A549 treated with Hydrocortisone at 1 μM for 4 hours (cell line): ENCODE results near the gene PCIF1. TPM values are rescaled to one million over a fixed set of nuclear protein-coding genes. Genes with fewer than 3 reads are reported as not detected.

Experiments used
- total RNA-seq: library from RNA; stranded (reverse); fragments of 200-300 nt; extraction: Qiagen RNA extraction; gene quantifications from 5 replicates; pipeline ENCODE4 v1.2.3, GENCODE V29; 2022

The PCIF1 gene
- 29.3 to 37.0 TPM (median 33.4 TPM) in 5 replicates for total RNA-seq

DNA sequence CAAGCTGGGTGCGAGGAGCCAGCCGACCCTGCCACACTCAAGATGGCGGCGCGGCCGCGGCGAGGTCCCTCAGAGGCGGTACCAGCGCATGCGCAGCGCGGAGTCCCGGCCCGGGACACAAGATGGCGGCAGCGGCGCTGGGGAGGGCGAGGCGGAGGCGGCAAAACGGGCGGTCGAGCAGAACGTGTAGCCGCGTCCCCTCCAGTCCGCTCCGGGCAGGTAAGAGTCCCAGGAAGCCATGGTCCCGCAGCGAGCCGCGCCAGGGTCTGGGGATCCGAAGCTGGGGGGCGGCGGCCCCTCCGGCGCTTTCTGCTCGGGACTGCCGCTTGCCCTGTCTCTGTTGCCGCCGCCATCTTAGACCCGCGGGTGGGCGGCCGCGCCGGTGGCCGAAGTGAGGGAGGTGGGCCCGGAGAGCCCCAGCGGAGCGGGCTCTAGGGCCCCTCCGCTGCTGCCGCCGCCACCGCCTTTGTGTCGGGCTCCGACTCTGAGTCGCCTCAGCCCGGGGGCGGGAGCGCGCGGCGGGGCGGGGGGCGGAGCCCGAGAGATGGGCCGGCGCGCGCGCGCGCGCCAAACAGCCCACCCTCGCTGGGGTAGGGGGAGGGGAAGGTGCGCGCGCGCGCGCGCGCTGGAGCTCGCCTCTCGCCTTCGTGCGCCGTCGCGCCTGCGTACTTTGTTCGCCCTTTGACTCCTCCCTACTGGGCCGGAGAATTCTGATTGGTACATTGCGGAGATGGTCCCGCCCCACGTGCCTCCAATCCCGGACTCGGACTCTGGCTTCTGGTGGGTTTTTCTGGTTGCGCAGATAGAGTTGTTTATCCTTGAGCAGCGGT lies at the start of gene PCIF1:
TSS of gene PCIF1 (plus strand) at position 98 of the 830 bp plus-strand sequence. CDS start 4,317 bp downstream, outside the sequence.

DNA sequence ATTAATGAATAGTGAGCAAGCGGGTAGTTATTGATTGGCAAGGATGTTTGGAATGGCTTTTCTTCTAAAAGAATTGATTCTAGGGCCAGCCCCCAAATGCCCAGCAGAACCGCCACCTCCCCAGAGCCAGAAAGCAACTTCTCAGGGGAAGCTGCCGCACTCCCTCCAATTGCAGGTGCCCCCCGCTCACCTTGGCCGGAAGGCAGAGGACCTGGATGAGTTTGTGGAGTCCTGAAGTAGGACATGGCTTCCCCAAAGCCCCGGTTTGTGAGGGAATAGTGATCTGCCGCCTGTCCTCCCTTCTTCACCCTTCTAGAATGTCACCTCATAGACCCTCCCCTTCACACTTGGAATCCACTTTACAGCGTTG lies 47.2 kb upstream of the PCIF1 start, which contains the start of gene SPATA25:
TSS of gene SPATA25 (minus strand) at position 277 of the 370 bp plus-strand sequence. CDS start at position 245, 32 bp downstream.

DNA sequence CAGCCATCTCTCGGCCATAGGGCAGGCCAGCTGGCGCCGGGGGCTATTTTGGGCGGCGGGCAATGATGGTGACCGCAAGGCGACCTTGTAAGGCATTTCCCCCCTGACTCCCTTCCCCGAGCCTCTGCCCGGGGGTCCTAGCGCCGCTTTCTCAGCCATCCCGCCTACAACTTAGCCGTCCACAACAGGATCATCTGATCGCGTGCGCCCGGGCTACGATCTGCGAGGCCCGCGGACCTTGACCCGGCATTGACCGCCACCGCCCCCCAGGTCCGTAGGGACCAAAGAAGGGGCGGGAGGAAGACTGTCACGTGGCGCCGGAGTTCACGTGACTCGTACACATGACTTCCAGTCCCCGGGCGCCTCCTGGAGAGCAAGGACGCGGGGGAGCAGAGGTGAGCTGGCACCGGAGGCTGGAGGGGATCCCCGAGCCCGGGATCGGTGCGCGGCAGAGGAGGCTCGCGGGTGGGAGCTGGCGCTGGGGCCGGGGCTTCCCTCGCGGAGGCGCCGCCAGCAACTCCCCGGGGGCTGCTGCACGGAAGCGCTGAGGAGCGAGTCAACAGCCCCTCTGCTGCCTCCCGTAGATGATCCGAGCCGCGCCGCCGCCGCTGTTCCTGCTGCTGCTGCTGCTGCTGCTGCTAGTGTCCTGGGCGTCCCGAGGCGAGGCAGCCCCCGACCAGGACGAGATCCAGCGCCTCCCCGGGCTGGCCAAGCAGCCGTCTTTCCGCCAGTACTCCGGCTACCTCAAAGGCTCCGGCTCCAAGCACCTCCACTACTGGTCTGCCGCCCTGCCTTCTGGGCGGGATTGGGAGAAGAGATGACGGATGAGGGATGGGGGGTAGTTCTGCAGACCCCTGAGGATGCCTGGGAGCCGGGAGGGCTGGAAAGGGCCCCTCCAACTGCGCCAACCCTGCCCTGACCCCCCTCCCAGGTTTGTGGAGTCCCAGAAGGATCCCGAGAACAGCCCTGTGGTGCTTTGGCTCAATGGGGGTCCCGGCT lies 43.2 kb upstream of the PCIF1 start, which contains the start of the genes CTSA and NEURL2:
TSS of gene CTSA (plus strand) at position 351 of the 999 bp plus-strand sequence. CDS start at position 585, 234 bp downstream.
TSS of gene NEURL2 (minus strand) at position 224 of the 999 bp plus-strand sequence. CDS start at position 7, 217 bp downstream.

DNA sequence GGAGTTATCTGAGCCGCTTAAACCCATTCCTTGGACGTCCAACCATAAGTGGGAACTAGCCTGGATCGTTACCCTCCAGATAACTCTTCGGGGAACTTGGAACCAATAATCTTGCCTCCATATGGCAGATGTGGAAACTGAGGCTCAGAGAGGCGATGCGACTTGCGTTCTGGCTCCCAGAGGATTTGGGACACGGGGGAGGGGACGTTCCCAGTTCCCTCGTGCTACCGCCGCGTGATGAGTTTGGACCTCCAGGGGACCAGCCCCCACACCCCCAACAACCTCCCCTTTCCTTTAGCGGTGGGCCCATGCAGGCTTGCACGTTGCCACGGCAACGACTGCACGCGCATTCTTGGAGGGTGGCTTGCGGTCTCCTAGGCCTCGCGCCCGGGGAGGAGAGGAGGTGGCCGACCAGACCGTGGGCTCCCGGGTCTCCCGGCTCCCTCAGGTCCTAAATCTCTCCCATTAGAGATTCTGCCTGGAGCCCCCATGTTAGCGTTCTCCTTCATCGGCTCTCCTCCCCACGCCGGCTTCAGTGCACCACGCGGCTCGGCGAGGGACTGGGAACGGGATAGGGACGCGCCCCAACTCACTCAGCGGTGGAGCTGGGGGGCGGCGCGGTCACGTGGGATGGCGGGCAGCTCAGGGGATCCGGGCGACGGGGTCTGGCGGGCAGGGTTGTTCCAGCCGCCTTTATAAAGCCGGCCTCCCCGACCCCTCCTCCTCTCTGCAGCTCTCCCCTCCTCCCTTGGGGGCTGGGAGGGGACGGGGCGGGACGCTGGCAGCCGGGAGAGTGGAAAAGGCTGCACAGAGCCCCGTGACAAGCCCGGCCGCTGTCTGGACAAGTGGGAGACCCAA lies 22.8 kb upstream of the PCIF1 start, which contains the start of gene PLTP:
TSS of gene PLTP (minus strand) at position 670 of the 858 bp plus-strand sequence. CDS start 703 bp downstream, outside the sequence.

DNA sequence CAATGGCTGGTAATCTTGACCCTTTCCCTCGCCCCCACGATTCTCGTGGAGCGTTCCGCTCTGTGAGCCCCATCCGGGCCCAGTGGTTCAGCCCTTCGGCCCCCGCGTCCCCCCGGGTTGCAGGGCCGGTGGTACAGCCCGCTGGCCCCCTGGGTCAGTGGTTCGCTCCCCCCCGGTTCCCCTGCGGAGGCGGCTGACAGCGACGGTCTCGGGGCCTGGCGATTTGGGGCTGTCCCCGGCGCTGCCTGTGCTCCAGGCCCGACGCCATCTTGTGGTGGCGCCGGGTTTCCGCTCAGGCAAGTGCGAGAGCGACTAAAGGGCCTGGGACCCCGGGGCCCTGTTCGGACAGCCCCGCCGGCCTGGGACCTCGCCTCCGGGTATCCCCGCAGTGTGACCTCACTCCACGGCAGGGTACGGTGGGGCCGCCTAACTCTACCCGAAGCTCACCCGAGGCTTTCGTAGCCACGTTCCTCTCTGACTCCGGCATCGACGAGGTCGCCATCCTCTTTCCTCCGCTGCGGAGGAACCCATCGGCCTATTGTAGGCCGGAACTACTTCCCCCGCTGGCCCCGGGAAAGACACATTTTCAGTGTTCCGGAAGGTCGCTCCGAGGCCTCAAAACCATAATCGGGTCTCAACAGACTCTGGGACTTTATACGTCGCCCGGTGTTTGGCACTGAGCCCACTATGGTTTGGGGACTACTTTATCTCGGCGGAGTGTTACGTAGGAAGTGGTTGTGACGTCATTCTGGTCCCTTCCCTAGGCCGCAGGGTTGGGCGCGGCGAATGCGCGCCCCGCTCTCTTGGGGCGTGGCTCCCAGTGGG lies 37.4 kb downstream of the PCIF1 start, which contains the start of gene ZNF335:
TSS of gene ZNF335 (minus strand) at position 529 of the 825 bp plus-strand sequence. CDS start 793 bp downstream, outside the sequence.

Other genes starting within 250 kb of the PCIF1 start
- not detected in 5 replicates for gene WFDC13, start 232.6 kb upstream of the PCIF1 start, total RNA-seq
- gene WFDC10B, start 229.7 kb upstream of the PCIF1 start, total RNA-seq, result not detected in 5 replicates
- gene SPINT4, start 212.3 kb upstream of the PCIF1 start, total RNA-seq, result not detected in 5 replicates
- not detected in 5 replicates for gene WFDC3, start 142.8 kb upstream of the PCIF1 start, total RNA-seq
- gene DNTTIP1, start 142.7 kb upstream of the PCIF1 start, total RNA-seq, result 31.5 to 37.5 TPM (median 35.1 TPM) in 5 replicates
- gene UBE2C, start 122.0 kb upstream of the PCIF1 start, total RNA-seq, result 205 to 246 TPM (median 237 TPM) in 5 replicates
- gene TNNC2, start 107.4 kb upstream of the PCIF1 start, total RNA-seq, result 0.13 to 0.28 TPM (median 0.23 TPM) in 4 of 5 replicates, not detected in the other
- gene SNX21, start 100.9 kb upstream of the PCIF1 start, total RNA-seq, result 8.5 to 10.1 TPM (median 9.2 TPM) in 5 replicates
- 16.3 to 19.4 TPM (median 18.4 TPM) in 5 replicates for gene ACOT8, start 77.3 kb upstream of the PCIF1 start, total RNA-seq
- 1.6 to 1.9 TPM (median 1.7 TPM) in 5 replicates for gene ZSWIM3, start 77.1 kb upstream of the PCIF1 start, total RNA-seq
- gene ZSWIM1, start 53.5 kb upstream of the PCIF1 start, total RNA-seq, result 4.6 to 7.2 TPM (median 5.9 TPM) in 5 replicates
- gene SPATA25, start 47.1 kb upstream of the PCIF1 start, total RNA-seq, result 0.26 to 0.86 TPM (median 0.52 TPM) in 5 replicates
- 0.72 to 1.2 TPM (median 0.95 TPM) in 5 replicates for gene NEURL2, start 43.5 kb upstream of the PCIF1 start, total RNA-seq
- 92.5 to 118 TPM (median 109 TPM) in 5 replicates for gene CTSA, start 43.3 kb upstream of the PCIF1 start, total RNA-seq
- 1.4 to 1.9 TPM (median 1.7 TPM) in 5 replicates for gene PLTP, start 22.5 kb upstream of the PCIF1 start, total RNA-seq
- gene ZNF335, start 37.5 kb downstream of the PCIF1 start, total RNA-seq, result 7.3 to 9.1 TPM (median 8.9 TPM) in 5 replicates
- gene MMP9, start 74.2 kb downstream of the PCIF1 start, total RNA-seq, result 0.23 to 0.46 TPM (median 0.36 TPM) in 5 replicates
- 8.8 to 17.1 TPM (median 13.6 TPM) in 5 replicates for gene SLC12A5, start 94.5 kb downstream of the PCIF1 start, total RNA-seq
- gene NCOA5, start 155.3 kb downstream of the PCIF1 start, total RNA-seq, result 19.8 to 24.0 TPM (median 21.2 TPM) in 5 replicates
- gene CD40, start 183.6 kb downstream of the PCIF1 start, total RNA-seq, result 3.1 to 5.1 TPM (median 4.1 TPM) in 5 replicates